CD4-positive, alpha-beta T cell treated with Interleukin-4 for 4 hours (primary cell): Measurements from ENCODE around the gene HS1BP3.

Experiments used
- DNase-seq: peaks from one replicate; pipeline ENCODE4 v3.0.0-alpha.2; 2020

The HS1BP3 gene

DNA sequence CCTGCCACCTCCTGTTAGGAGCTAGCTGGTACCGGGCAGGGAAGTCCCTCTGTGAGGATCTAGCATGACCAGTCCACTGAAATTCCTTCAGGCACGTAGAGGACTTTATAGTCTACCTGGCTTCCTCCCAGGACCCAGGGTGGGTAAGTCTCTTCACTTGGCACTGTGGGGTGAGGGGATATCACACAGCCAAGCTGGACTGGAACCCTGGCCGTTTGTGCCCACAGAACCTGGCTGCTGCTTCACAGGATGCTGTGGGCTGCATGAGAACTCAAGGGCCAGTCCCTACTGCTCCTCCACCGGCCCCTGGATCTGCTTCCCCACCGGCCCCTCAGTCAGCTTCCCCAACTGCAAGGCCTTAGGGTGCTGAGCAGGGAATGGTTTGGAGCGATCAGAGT is 35.8 kb downstream of the HS1BP3 start:
- DNase-seq: no peak

- no peak for DNase-seq
These were observed 36.5 kb downstream of the HS1BP3 start for GRCh38 chr2:20614201-20615067.

DNA sequence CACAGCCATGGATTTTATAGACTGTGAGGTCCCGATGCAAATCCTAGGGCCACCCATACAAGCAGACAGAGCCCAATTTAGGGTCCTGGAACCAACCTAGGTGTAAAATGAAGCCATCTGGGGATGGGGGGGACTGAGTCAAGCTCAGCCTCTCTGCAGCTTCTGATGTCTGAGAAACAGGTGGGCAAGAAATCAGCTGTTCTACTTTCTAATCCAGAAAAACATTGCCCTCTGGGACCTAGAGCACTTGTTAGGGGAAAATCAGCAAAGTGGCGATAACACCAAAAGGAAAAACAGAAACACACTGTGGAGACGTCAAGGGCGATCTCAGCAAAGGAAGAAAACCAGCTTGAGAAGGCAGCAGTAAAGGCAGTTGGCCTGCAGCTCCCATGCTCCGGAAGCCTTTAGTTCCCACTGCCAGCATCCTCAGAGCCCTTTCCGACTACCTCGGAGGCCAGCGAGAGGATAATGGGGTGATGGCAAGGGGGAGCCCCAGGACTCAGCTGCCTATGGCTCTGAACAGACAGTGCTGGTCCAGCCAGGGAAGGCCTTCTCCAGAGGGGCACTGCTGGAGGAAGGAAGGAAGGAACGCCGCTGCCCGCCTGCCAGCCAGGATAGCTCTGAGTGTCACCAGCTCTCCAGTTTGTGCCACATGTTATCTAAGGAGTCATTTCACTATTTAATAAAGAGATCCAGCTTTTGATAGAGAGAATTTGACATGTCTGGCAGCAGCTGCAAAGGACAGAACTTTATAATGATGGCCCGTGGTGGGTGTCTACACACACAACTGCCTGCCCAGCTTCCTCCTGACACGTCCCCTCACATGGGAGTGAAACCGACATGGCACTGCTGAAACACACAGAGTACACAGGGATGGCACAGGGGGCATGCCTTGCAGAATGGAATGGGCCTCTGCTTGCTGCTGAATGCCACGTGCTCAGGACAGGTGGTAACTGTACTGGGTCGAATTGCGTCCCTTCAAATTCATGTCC is 37.7 kb downstream of the HS1BP3 start:
- DNase-seq: no peak

DNA sequence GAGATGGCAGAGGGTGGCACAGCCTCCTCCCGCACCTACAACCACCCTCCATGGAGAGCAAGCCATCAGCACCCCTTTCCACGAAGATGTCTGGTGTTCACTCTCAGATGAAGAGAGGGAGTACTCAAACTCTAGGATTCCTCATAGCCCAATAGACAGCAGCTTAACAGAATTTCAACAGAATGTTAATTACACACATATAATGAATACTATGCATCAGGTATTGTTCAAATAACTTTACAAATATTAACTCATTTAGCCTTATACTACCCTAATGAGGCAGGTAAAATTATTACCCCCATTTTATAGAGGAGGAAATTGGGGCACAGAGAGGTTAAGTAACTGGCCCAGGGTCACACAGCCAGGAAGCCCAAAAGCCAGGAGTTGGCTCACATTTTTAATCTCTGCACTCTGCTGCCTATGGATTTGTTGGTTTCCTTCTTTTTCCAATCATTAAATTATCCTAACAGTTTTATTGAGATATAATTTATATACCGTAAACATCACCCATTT is 39.0 kb downstream of the HS1BP3 start:
- DNase-seq: no peak

DNA sequence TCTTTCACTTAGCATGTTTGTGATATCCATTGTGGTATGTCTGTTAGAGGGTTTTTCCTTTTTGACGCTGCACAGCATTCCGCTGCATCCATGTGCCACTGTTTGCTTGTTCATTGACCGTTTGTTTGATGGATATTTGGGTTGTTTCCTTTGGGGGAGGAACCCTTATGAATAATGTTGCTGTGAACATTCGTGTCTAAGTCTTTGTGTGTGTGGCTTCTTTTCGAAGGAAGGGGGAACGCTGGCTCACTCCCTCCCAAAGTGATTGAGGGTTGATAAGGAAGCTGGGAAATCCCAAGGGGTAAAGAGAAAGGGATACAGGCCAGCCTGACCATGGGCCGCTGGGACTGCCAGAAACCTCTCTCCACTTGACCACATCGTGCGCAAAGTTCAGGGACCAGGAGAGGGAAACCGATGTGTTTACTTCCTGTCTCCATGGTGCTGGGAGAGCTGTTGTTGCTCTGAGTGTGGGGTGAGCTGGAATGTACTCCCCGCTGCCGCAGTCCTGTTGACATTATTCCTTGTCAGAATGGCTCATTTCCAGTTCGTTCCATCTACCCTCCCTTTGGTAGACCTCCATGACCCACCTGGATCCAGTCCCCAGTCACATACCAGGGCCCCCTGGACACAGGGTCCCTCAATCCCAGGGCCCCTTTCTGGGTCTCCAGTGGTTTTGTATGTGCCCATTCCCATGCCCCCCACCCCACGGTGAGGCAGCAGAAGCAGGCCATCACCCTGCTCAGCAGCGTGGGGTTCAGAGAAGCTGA is 39.6 kb downstream of the HS1BP3 start:
- DNase-seq: no peak

DNA sequence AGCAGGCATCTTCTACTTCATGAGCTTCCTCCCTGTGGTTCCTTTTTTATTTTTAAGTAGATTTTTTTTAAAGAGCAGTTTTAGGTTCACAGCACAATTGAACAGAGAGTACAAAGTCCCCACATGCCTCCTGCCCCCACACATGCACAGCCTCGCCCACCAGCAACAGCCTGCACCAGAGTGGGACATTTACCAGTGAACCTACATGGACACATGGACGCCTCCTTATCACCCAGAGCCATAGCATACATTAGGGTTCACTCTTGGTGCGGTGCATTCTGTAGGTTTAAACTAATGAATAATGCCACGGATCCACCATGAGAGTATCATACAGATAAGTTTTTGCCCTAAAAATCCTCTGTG is 40.9 kb downstream of the HS1BP3 start:
- DNase-seq: no peak

DNA sequence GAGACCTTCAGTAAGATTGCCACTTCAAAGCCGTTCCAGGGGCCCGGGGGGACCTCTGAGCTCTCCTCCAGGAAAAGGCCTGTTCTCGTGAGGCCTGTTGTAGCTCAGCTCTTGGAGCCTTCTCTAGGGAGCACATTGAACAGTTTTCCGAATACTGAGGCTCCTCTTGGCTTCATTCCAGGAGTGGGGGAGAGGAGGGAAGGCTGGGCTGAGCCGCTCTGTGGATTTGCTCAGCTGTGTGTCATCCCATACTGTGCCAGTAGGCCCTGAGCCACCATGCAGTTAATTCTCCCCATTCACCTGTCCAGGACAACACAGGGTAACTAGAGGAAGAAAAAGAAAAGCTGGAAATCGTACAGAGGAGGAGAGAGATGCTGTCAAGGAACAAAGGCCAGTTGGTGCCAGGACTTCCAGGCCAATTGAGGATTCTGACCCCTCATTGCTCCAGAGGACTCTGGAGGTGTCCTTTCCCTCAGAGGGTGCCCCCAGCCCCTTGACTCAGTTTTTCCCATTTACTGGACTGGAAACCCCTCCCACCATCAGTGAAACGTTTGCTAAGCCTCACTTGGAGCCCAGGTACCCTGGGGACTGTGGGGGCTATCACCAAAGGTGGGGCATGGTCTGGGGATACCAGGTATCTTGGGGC is 41.4 kb downstream of the HS1BP3 start:
- DNase-seq: no peak

DNA sequence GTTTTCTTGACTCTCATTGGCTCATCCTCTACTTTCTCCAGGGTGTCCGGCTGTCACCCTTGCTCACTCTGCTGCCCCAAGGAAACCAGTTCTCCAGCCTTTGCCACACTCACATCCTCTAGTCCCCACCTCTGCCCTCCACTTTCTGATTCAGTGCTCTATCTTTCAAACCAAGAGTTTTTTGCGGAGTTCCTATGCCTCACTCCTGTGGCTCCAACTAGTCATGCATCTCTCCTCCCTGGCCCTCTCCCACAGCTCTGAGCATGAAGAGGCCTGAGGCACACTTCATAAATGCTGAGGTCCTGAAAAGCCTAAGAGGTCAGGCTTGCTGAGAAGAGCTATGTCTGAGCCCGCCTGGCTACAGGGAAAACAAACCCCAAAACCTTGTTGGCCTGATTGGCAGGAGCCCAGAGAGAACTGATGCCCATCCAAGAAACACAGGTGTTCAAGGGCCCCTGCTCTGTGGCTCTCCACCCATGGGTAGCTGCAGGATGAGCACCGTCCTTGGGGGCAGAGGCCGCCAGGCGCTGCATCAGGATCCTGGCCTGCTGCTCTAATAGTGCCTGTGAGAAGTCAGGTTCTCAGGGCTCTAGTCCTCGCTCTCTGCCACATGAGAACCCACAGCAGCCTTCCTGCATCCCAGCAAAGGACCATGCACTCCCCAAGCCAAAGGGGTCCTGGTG is 42.1 kb downstream of the HS1BP3 start:
- no peak for DNase-seq

GRCh38 chr2:20607446-20607845 is 43.5 kb downstream of the HS1BP3 start:
- no peak for DNase-seq

DNA sequence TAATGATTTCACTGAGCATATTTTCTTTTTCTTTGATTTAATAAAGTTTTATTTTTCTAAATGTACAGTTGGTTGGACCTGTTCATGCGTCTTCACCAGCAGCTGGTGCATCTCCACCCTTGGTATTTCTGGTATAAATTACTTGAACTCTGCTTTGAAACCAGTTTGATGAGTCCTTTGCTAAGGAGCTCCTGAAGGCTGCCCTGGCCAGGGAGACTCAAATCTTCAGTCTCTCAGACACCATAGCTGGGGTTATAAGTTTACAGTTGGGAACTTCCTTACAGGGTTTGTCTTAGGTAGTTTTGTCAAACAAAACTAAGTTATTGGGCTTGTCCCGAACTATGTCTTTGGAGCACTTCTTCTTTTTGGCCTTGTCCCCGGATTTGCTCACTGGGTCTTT is 44.7 kb downstream of the HS1BP3 start:
- DNase-seq: no peak

GRCh38 chr2:20604951-20605381 is 45.9 kb downstream of the HS1BP3 start:
- no peak for DNase-seq

DNA sequence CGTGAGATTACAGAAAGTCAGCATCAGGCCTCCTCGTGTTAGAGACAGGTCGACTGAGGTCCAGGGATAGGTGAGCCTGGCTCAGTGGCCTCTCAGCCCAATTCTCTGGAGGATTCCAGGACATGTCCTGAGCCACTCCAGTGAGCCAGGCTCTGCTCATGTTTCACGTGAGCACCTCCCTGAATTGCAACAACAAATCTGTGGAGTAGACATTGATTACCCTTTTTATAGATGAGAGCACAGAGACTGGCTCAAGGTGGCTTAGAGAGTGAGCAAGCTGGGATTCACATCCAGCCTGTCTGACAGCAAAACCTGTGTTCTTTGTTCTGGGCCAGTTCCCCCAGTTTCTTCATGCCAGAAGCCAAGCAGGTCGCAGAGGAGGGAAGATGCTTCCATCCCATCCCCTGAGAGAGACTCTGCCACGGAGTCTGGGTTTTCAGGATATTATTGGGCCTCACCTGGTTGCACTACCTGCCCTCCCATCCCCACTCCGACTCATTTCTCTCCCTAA is 46.4 kb downstream of the HS1BP3 start:
- DNase-seq: no peak

GRCh38 chr2:20603791-20604190 is 47.1 kb downstream of the HS1BP3 start:
- DNase-seq: no peak

- no peak for DNase-seq
These were observed 48.1 kb downstream of the HS1BP3 start for GRCh38 chr2:20602803-20603202.

DNA sequence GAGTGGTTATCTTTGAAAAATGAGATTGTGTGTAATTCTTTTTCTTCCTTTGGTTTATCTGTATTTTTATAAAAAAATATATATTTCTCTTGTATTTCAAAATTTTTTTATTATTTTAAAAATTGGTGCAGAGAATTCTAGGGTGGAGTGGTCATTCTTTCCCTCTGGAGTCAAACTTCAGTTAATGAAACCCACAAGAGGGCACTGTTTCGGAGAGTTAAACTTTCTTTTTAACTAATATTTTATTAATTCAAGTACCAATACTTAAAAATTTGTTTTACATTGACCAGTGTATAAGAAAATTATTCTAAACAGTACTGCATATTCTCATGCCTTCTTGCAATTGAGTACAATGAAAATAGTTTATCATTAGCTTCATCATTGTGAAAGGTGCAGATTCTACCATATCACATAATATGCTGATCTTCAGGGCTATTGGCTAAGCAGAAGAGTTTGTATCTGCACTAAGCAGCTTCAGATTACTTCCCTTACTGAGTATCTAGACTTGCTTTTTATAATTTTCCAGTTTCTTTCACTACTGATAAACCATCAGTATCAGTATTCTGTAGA is 50.1 kb downstream of the HS1BP3 start:
- DNase-seq: no peak

DNA sequence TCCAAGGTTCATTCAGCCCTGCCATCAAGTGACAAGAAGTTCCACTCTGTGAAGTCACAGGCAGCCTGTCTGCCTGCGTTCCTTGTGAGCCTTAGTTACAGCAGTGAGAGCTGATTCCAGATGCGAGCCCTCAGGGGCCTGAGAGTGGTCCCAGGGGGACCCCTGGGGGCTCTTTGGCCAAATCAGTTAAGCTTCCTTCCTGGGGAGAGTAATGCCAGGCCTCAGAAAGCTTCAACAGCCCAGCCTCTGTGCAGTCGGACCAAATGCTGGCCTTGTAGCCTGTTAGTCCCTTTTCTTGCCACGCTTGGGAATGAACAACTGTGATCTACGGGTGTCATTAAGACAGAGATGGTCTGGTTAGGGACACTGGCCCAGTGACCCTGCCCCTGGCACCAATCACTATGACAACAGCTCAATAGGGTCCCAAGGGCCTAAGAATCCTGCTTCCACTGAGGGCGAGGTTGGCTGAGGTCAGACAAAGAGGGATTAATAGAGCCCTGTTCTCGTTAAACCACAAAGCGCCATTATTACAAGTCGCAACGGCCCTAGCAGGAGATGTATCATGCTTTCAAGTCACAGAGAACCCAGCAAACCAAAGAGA is 50.9 kb downstream of the HS1BP3 start:
- no peak for DNase-seq

- no peak for DNase-seq
These were observed 51.8 kb downstream of the HS1BP3 start for GRCh38 chr2:20599001-20599600.

GRCh38 chr2:20597860-20598183 is 53.1 kb downstream of the HS1BP3 start:
- DNase-seq: no peak

DNA sequence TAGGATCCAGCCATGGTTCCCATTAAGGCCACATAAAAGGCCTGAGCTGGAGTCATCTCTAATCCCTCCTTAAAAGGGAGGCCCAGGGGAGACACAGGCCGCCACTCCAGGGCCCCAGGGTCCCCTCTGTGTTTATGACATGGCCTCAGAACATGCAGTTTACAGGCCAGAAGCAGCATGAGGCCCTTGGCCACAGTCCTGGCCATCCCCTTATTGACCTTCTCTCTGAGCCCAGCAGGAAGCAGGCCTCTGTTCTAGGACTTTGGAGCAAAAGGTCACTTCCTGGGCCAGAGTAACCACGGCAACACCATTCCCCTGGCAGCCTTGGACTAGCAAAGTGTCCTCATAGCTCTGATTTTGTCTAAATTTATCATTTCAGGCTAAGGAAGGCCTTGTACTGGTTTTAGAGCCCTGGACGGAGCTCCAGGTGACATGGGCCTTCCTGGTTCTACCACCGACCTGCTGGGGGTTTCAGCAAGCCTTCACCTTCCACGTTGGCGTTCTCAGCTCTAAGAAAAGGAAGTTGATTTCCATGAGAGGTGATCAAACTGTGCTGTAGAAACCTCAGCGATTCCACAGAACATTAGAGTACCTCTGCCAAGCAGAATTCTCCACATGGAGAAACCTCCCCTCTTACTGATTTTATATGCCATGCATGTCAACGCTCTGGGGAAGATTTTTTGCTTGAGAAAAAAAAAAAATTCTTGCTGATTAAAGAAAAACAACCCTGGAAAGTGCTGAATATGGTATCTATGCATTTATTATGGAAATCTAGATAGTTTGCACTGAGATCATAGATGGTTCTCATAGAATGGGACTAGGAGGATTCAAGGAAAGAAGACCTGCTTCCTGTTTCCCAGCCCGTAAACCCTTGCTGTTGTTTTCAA is 53.7 kb downstream of the HS1BP3 start:
- DNase-seq: no peak
